Gastroesophageal sphincter (tissue), 4 donors: ENCODE measurements around the gene TMEM54. TPM values are rescaled to one million over a fixed set of nuclear protein-coding genes. Genes with fewer than 3 reads are reported as not detected.
A peak's percentile ranks its signal among the peaks of the same experiment; 100 is the strongest.

Experiments used
- ATAC-seq: fragments of 150-250 bp; one replicate; pipeline ENCODE4 v1.9.1; 2016; ENCODE audit warnings: mild to moderate bottlenecking, moderate library complexity
- H3K27ac ChIP-seq, 4 donors: fragments of 200-600 bp; sonication (generic) in 3 of 4; 1 replicate in 3 of 4; 2 replicates in 1 of 4; pipeline ENCODE4 v1.5.1; 2016 to 2019
- H3K27me3 ChIP-seq: fragments of 200-600 bp; sonication (generic); one replicate; pipeline ENCODE4 v1.5.1; 2019
- H3K36me3 ChIP-seq, 2 donors: fragments of 200-600 bp; sonication (generic); one replicate each; pipeline ENCODE4 v1.5.1; 2019; ENCODE audit warnings: control low read depth in 1 of 2
- H3K4me1 ChIP-seq, 3 donors: fragments of 200-600 bp; sonication (generic); 1 replicate in 2 of 3; 2 replicates in 1 of 3; pipeline ENCODE4 v1.5.1; 2016 to 2019; ENCODE audit warnings: control low read depth in 2 of 3
- H3K4me3 ChIP-seq, 2 donors: fragments of 200-600 bp; sonication (generic); one replicate each; pipeline ENCODE4 v1.5.1; 2019; ENCODE audit warnings: mild to moderate bottlenecking in 1 of 2, moderate library complexity in 1 of 2
- H3K9me3 ChIP-seq, 3 donors: fragments of 200-600 bp; sonication (generic); one replicate each; pipeline ENCODE4 v1.5.1; 2017 to 2019; ENCODE audit warnings: control low read depth in 2 of 3
- CTCF ChIP-seq, 4 experiments: fragments of 200-600 bp in 2 of 4; fragments of 450-650 bp in 2 of 4; sonication (generic) in 1 of 4; IDR thresholded peaks; one replicate each; pipeline ENCODE4 v1.5.1; 2017 to 2019; ENCODE audit warnings: antibody characterized with exemption in 4 of 4, mild to moderate bottlenecking in 2 of 4, moderate library complexity in 2 of 4
- EP300 ChIP-seq: sonication (generic); formaldehyde crosslinking; IDR thresholded peaks from one replicate; pipeline ENCODE4 v1.6.1; 2017; ENCODE audit warnings: antibody characterized with exemption, mild to moderate bottlenecking
- POLR2A ChIP-seq, 2 donors: fragments of 450-650 bp; IDR thresholded peaks; one replicate each; pipeline ENCODE4 v1.6.1; 2017; ENCODE audit warnings: antibody characterized with exemption in 2 of 2, mild to moderate bottlenecking in 2 of 2, moderate library complexity in 1 of 2
- POLR2AphosphoS5 ChIP-seq: sonication (generic); formaldehyde crosslinking; IDR thresholded peaks from one replicate; pipeline ENCODE4 v1.6.1; 2017; ENCODE audit warnings: antibody characterized with exemption
- WGBS, 2 donors: methylation state at CpG; one replicate each; pipeline ENCODE4 v1.1.5; 2018; ENCODE audit warnings: low coverage in 1 of 2; 5-methylcytosine and 5-hydroxymethylcytosine counted together
- total RNA-seq, 4 donors: library from RNA; depleted of rRNA; stranded (reverse); fragments of >200 nt; gene quantifications; one replicate each; pipeline ENCODE4 v1.1.0, GENCODE V29; 2016

TMEM54 gene
- total RNA-seq, 4 donors from 2014 or later, result 71.5 to 138 (median 101) TPM

- H3K36me3 ChIP-seq, result peaks cover 0 to 32% of the 10 kb centered on the region in 2 donors
- no peak for TF ChIP-seq POLR2A (IDR thresholded peaks at IDR 0.05)
- no peak for TF ChIP-seq EP300
- no peak for TF ChIP-seq CTCF (IDR thresholded peaks at IDR 0.05)
- TF ChIP-seq POLR2AphosphoS5, result no peak
- ATAC-seq, result no peak
- no peak overlapping the region for H3K27ac ChIP-seq
- peaks cover 0 to 66% (median 17%) of the 10 kb centered on the region in 3 donors for H3K4me1 ChIP-seq
- H3K27me3 ChIP-seq, result peaks cover 7% of the 10 kb centered on the region
- WGBS, 2 donors, result 84 to 90% methylated on average over 2 to 10 of the region's 13 CpGs
- no peak overlapping the region for H3K4me3 ChIP-seq
- H3K9me3 ChIP-seq, result no peaks in the 10 kb centered on the region
Measured at GRCh38 chr1:32868085-32868484, 33.1 kb downstream of the TMEM54 start.

GRCh38 chr1:32867671-32868070, 33.5 kb downstream of the TMEM54 start:
- H3K9me3 ChIP-seq, result no peaks in the 10 kb centered on the region
- WGBS, 2 donors, result 100% methylated on average over 1 of the region's 7 CpGs; no CpG with 5 or more reads in 1 of the 2 donors
- H3K4me1 ChIP-seq, result peaks cover 0 to 65% (median 16%) of the 10 kb centered on the region in 3 donors
- no peak for TF ChIP-seq CTCF (IDR thresholded peaks at IDR 0.05)
- no peak for TF ChIP-seq EP300
- H3K4me3 ChIP-seq, result no peak overlapping the region
- H3K36me3 ChIP-seq, result peaks cover 0 to 36% of the 10 kb centered on the region in 2 donors
- H3K27me3 ChIP-seq, result peaks cover 7% of the 10 kb centered on the region
- no peak overlapping the region for H3K27ac ChIP-seq
- ATAC-seq, result no peak

GRCh38 chr1:32867151-32867550, 34.0 kb downstream of the TMEM54 start:
- WGBS, 2 donors, result 90 to 91% methylated on average over 4 to 5 of the region's 5 CpGs
- no peak for ATAC-seq
- TF ChIP-seq POLR2A (IDR thresholded peaks at IDR 0.05), result no peak
- TF ChIP-seq POLR2AphosphoS5, result no peak
- TF ChIP-seq EP300, result no peak
- TF ChIP-seq CTCF (IDR thresholded peaks at IDR 0.05), result no peak

GRCh38 chr1:32865639-32866405, 35.4 kb downstream of the TMEM54 start:
- Histone ChIP-seq H3K27ac (peak overlapping the region; percentile 15 to 41 (median 32)), H3K36me3 (peaks cover 0 to 42% of the 10 kb centered on the region in 2 donors), H3K27me3 (peaks cover 7% of the 10 kb centered on the region), H3K9me3 (no peaks in the 10 kb centered on the region), H3K4me1 (peaks cover 4 to 65% (median 18%) of the 10 kb centered on the region in 3 donors), H3K4me3 (no peak overlapping the region)
- 23 to 44% methylated on average over 3 of the region's 3 CpGs for WGBS, 2 donors
- ATAC-seq, result no peak
- TF ChIP-seq EP300, result no peak
- no peak for TF ChIP-seq CTCF (IDR thresholded peaks at IDR 0.05)
- no peak for TF ChIP-seq POLR2AphosphoS5
- no peak for TF ChIP-seq POLR2A (IDR thresholded peaks at IDR 0.05)

More at GRCh38 chr1:32867151-32867550, 34.0 kb downstream of the TMEM54 start:
- no peaks in the 10 kb centered on the region for H3K9me3 ChIP-seq
- peaks cover 7% of the 10 kb centered on the region for H3K27me3 ChIP-seq
- peaks cover 0 to 41% of the 10 kb centered on the region in 2 donors for H3K36me3 ChIP-seq
- H3K4me1 ChIP-seq, result peaks cover 0 to 65% (median 15%) of the 10 kb centered on the region in 3 donors
- no peak overlapping the region for H3K4me3 ChIP-seq
- no peak overlapping the region for H3K27ac ChIP-seq
